Measurements from ENCODE around the gene PRR3.
A peak's percentile ranks its signal among the peaks of the same experiment; 100 is the strongest.

The PRR3 gene

GRCh38 chr6:30572148-30572547, 15.1 kb downstream of the PRR3 start:
- H3K4me3 ChIP-seq (ENCODE audit: low read depth, low read length): peak overlapping the region; percentile 63
- in situ Hi-C loops (cut with HindIII; ENCODE audit: low sequenced_read_pairs): no loop called here
- no peak for DNase-seq (ENCODE audit: low read depth)
- no peak for TF ChIP-seq CTCF (IDR thresholded peaks at IDR 0.05; ENCODE audit: low read depth, low read length, missing control alignments)

- no peak for TF ChIP-seq CTCF (IDR thresholded peaks at IDR 0.05; ENCODE audit: low read depth, low read length, missing control alignments)
- no peak overlapping the region for H3K4me3 ChIP-seq (ENCODE audit: low read depth, low read length)
- in situ Hi-C loops (cut with HindIII; ENCODE audit: low sequenced_read_pairs): no loop called here
- DNase-seq (ENCODE audit: low read depth): no peak
Observed at GRCh38 chr6:30573113-30573512, 16.0 kb downstream of the PRR3 start.

- no peak for TF ChIP-seq CTCF (IDR thresholded peaks at IDR 0.05; ENCODE audit: low read depth, low read length, missing control alignments)
- no peak for DNase-seq (ENCODE audit: low read depth)
- in situ Hi-C loops (cut with HindIII; ENCODE audit: low sequenced_read_pairs): no loop called here
- H3K4me3 ChIP-seq (ENCODE audit: low read depth, low read length): no peak overlapping the region
Observed at GRCh38 chr6:30578051-30578450, 21.0 kb downstream of the PRR3 start.

- in situ Hi-C loops (cut with HindIII; ENCODE audit: low sequenced_read_pairs): no loop called here
- H3K4me3 ChIP-seq (ENCODE audit: low read depth, low read length): no peak overlapping the region
- no peak for DNase-seq (ENCODE audit: low read depth)
- no peak for TF ChIP-seq CTCF (IDR thresholded peaks at IDR 0.05; ENCODE audit: low read depth, low read length, missing control alignments)
Observed at GRCh38 chr6:30583921-30584320, 26.8 kb downstream of the PRR3 start.

GRCh38 chr6:30589754-30590358, 32.8 kb downstream of the PRR3 start:
- DNase-seq (ENCODE audit: low read depth): no peak
- no peak overlapping the region for H3K4me3 ChIP-seq (ENCODE audit: low read depth, low read length)
- in situ Hi-C loops (cut with HindIII; ENCODE audit: low sequenced_read_pairs): no loop called here
- TF ChIP-seq CTCF (IDR thresholded peaks at IDR 0.05; ENCODE audit: low read depth, low read length, missing control alignments): no peak

- TF ChIP-seq CTCF (IDR thresholded peaks at IDR 0.05; ENCODE audit: low read depth, low read length, missing control alignments): no peak
- DNase-seq (ENCODE audit: low read depth): no peak
- no peak overlapping the region for H3K4me3 ChIP-seq (ENCODE audit: low read depth, low read length)
- in situ Hi-C loops (cut with HindIII; ENCODE audit: low sequenced_read_pairs): no loop called here
Observed at GRCh38 chr6:30590509-30590908, 33.4 kb downstream of the PRR3 start.

Measured in astrocyte of the cerebellum (primary cell).